Activated CD4-positive, alpha-beta memory T cell treated with anti-CD3 and anti-CD28 coated beads for 36 hours (primary cell): Measurements from ENCODE around the gene DOP1A. TPM values are rescaled to one million over a fixed set of nuclear protein-coding genes. Genes with fewer than 3 reads are reported as not detected.

Experiments
- CTCF ChIA-PET: fragments of 350-600 bp; sonication (Branson Sonifier 250); formaldehyde crosslinking; loops from one replicate; lab custom pipeline; 2021; ENCODE audit warnings: antibody characterized with exemption, inconsistent platforms; lab: Charles Lee
- POLR2A ChIA-PET: fragments of 350-600 bp; sonication (Branson Sonifier 250); formaldehyde crosslinking; loops from one replicate; lab custom pipeline; 2021; ENCODE audit warnings: antibody characterized with exemption; lab: Charles Lee
- DNase-seq: peaks from one replicate; pipeline ENCODE4 v3.0.0-alpha.2; 2020
- H3K27ac Mint-ChIP-seq: one replicate; pipeline ENCODE4 v1.8.0; 2021; ENCODE audit warnings: mixed read lengths
- H3K27me3 Mint-ChIP-seq: one replicate; pipeline ENCODE4 v1.8.0; 2021; ENCODE audit warnings: mixed read lengths
- H3K36me3 Mint-ChIP-seq: one replicate; pipeline ENCODE4 v1.8.0; 2021; ENCODE audit warnings: mixed read lengths
- H3K4me1 Mint-ChIP-seq: one replicate; pipeline ENCODE4 v1.8.0; 2021; ENCODE audit warnings: low read depth, mixed read lengths
- H3K4me3 Mint-ChIP-seq: one replicate; pipeline ENCODE4 v1.8.0; 2021; ENCODE audit warnings: mild to moderate bottlenecking, mixed read lengths
- H3K9me3 Mint-ChIP-seq: one replicate; pipeline ENCODE4 v1.8.0; 2021; ENCODE audit warnings: mixed read lengths
- intact Hi-C: fragments of 100-400 bp; cut with micrococcal nuclease; formaldehyde crosslinking; loops from one replicate; pipeline ENCODE4 v1.15.1; 2023
- total RNA-seq, 2 experiments: library from RNA; stranded (reverse); gene quantifications; one replicate each; pipeline ENCODE4 v1.2.3, GENCODE V29; 2021

DOP1A gene
- total RNA-seq, 2 experiments from 2014 or later: 5.9 to 8.8 TPM

GRCh38 chr6:83083476-83083875 lies 16.0 kb downstream of the DOP1A start:
- H3K4me1 Mint-ChIP-seq: peaks cover 24% of the 10 kb centered on the region
- intact Hi-C loops: no loop called here
- POLR2A ChIA-PET: no interaction called here

GRCh38 chr6:83086751-83087150 lies 19.3 kb downstream of the DOP1A start:
- Mint-ChIP-seq H3K4me3 (no peak overlapping the region), H3K9me3 (no peaks in the 10 kb centered on the region), H3K27ac (no peak overlapping the region), H3K4me1 (peaks cover 16% of the 10 kb centered on the region), H3K27me3 (no peaks in the 10 kb centered on the region), H3K36me3 (peaks cover 6% of the 10 kb centered on the region)
- CTCF ChIA-PET: no interaction called here
- DNase-seq: no peak
- intact Hi-C loops: no loop called here
- POLR2A ChIA-PET: no interaction called here

More at GRCh38 chr6:83083476-83083875, 16.0 kb downstream of the DOP1A start:
- no peak overlapping the region for H3K4me3 Mint-ChIP-seq
- H3K9me3 Mint-ChIP-seq: no peaks in the 10 kb centered on the region
- H3K36me3 Mint-ChIP-seq: peaks cover 7% of the 10 kb centered on the region
- no peak overlapping the region for H3K27ac Mint-ChIP-seq
- no peaks in the 10 kb centered on the region for H3K27me3 Mint-ChIP-seq
- DNase-seq: no peak
- CTCF ChIA-PET: no interaction called here

GRCh38 chr6:83092756-83093399 lies 25.4 kb downstream of the DOP1A start:
- Mint-ChIP-seq H3K27ac (no peak overlapping the region), H3K9me3 (peaks cover 2% of the 10 kb centered on the region), H3K4me3 (no peak overlapping the region), H3K27me3 (no peaks in the 10 kb centered on the region), H3K36me3 (peaks cover 9% of the 10 kb centered on the region), H3K4me1 (peaks cover 3% of the 10 kb centered on the region)
- CTCF ChIA-PET: interaction anchor here (0.5 to 1.5 kb wide), 2 partner anchors 13 to 27 kb away, joined by 3 to 4 read pairs; partner anchors contain the start of gene UBE3D
- POLR2A ChIA-PET: no interaction called here
- no peak for DNase-seq
- intact Hi-C loops: no loop called here

GRCh38 chr6:83096791-83097190 lies 29.3 kb downstream of the DOP1A start:
- Mint-ChIP-seq H3K9me3 (peaks cover 2% of the 10 kb centered on the region), H3K27me3 (no peaks in the 10 kb centered on the region), H3K4me1 (peaks cover 2% of the 10 kb centered on the region), H3K27ac (no peak overlapping the region), H3K4me3 (no peak overlapping the region), H3K36me3 (peaks cover 16% of the 10 kb centered on the region)
- POLR2A ChIA-PET: interaction anchor here (1.1 kb wide), 1 partner anchor 32 kb away, joined by 3 read pairs; no protein-coding TSS in a partner anchor
- intact Hi-C loops: no loop called here
- DNase-seq: no peak
- CTCF ChIA-PET: interaction anchor here (1.2 to 1.7 kb wide), 2 partner anchors 29 to 31 kb away, joined by 6 to 8 read pairs; partner anchors contain the start of genes DOP1A and UBE3D

- peaks cover 2% of the 10 kb centered on the region for H3K9me3 Mint-ChIP-seq
- H3K27me3 Mint-ChIP-seq: no peaks in the 10 kb centered on the region
- H3K36me3 Mint-ChIP-seq: peaks cover 20% of the 10 kb centered on the region
- ChIA-PET POLR2A (interaction anchor here (1.1 kb wide), 1 partner anchor 32 kb away, joined by 3 read pairs; no protein-coding TSS in a partner anchor), CTCF (interaction anchor here (0.7 to 1.7 kb wide), 3 partner anchors 30 to 418 kb away, joined by 3 to 8 read pairs (median 6); partner anchors contain the start of genes DOP1A and UBE3D)
- intact Hi-C loops: no loop called here
- H3K4me3 Mint-ChIP-seq: no peak overlapping the region
- H3K27ac Mint-ChIP-seq: no peak overlapping the region
- peaks cover 2% of the 10 kb centered on the region for H3K4me1 Mint-ChIP-seq
- no peak for DNase-seq
These were observed 29.7 kb downstream of the DOP1A start for GRCh38 chr6:83097204-83097603.

- Mint-ChIP-seq H3K4me1 (peaks cover 2% of the 10 kb centered on the region), H3K9me3 (peaks cover 2% of the 10 kb centered on the region), H3K27me3 (no peaks in the 10 kb centered on the region), H3K4me3 (no peak overlapping the region), H3K27ac (no peak overlapping the region), H3K36me3 (peaks cover 24% of the 10 kb centered on the region)
- POLR2A ChIA-PET: no interaction called here
- DNase-seq: no peak
- CTCF ChIA-PET: interaction anchor here (0.7 to 1.7 kb wide), 3 partner anchors 30 to 417 kb away, joined by 3 to 8 read pairs (median 6); partner anchors contain the start of genes DOP1A and UBE3D
- intact Hi-C loops: no loop called here
These were observed 30.2 kb downstream of the DOP1A start for GRCh38 chr6:83097675-83098074.

- DNase-seq: no peak
These were observed 31.1 kb downstream of the DOP1A start for GRCh38 chr6:83098589-83098988.

GRCh38 chr6:83108378-83108777 lies 40.9 kb downstream of the DOP1A start:
- no peak for DNase-seq
- ChIA-PET POLR2A (interaction anchor here (0.6 kb wide), 1 partner anchor 89 kb away, joined by 3 read pairs; no protein-coding TSS in a partner anchor), CTCF (no interaction called here)
- Mint-ChIP-seq H3K27ac (no peak overlapping the region), H3K27me3 (no peaks in the 10 kb centered on the region), H3K4me3 (no peak overlapping the region), H3K4me1 (no peaks in the 10 kb centered on the region), H3K9me3 (peaks cover 14% of the 10 kb centered on the region), H3K36me3 (peaks cover 21% of the 10 kb centered on the region)
- intact Hi-C loops: no loop called here

More at GRCh38 chr6:83098589-83098988, 31.1 kb downstream of the DOP1A start:
- POLR2A ChIA-PET: no interaction called here
- Mint-ChIP-seq H3K36me3 (peaks cover 28% of the 10 kb centered on the region), H3K4me3 (no peak overlapping the region), H3K9me3 (peaks cover 4% of the 10 kb centered on the region), H3K27me3 (no peaks in the 10 kb centered on the region), H3K27ac (no peak overlapping the region), H3K4me1 (peaks cover 2% of the 10 kb centered on the region)
- CTCF ChIA-PET: interaction anchor here (0.8 kb wide), 1 partner anchor 438 kb away, joined by 3 read pairs; no protein-coding TSS in a partner anchor
- intact Hi-C loops: no loop called here

GRCh38 chr6:83113258-83113657 lies 45.8 kb downstream of the DOP1A start:
- ChIA-PET POLR2A (no interaction called here), CTCF (no interaction called here)
- no peak overlapping the region for H3K4me3 Mint-ChIP-seq
- intact Hi-C loops: no loop called here
- H3K27me3 Mint-ChIP-seq: no peaks in the 10 kb centered on the region
- DNase-seq: no peak
- H3K9me3 Mint-ChIP-seq: no peaks in the 10 kb centered on the region
- H3K36me3 Mint-ChIP-seq: peaks cover 4% of the 10 kb centered on the region
- H3K27ac Mint-ChIP-seq: no peak overlapping the region
- no peaks in the 10 kb centered on the region for H3K4me1 Mint-ChIP-seq

- ChIA-PET CTCF (no interaction called here), POLR2A (no interaction called here)
- H3K4me1 Mint-ChIP-seq: no peaks in the 10 kb centered on the region
- no peaks in the 10 kb centered on the region for H3K27me3 Mint-ChIP-seq
- no peak overlapping the region for H3K27ac Mint-ChIP-seq
- H3K36me3 Mint-ChIP-seq: peaks cover 4% of the 10 kb centered on the region
- no peak for DNase-seq
- H3K4me3 Mint-ChIP-seq: no peak overlapping the region
- H3K9me3 Mint-ChIP-seq: no peaks in the 10 kb centered on the region
- intact Hi-C loops: no loop called here
These were observed 46.7 kb downstream of the DOP1A start for GRCh38 chr6:83114164-83114563.

- Mint-ChIP-seq H3K27me3 (no peaks in the 10 kb centered on the region), H3K4me1 (no peaks in the 10 kb centered on the region), H3K9me3 (no peaks in the 10 kb centered on the region), H3K36me3 (peaks cover 3% of the 10 kb centered on the region), H3K4me3 (no peak overlapping the region), H3K27ac (no peak overlapping the region)
- no peak for DNase-seq
- ChIA-PET POLR2A (no interaction called here), CTCF (interaction anchor here (1.1 to 1.4 kb wide), 2 partner anchors 16 to 51 kb away, joined by 3 to 5 read pairs; partner anchors contain the start of gene DOP1A)
- intact Hi-C loops: no loop called here
These were observed 50.3 kb downstream of the DOP1A start for GRCh38 chr6:83117802-83118201.

GRCh38 chr6:83119742-83120300 lies 52.4 kb downstream of the DOP1A start:
- CTCF ChIA-PET: interaction anchor here (2.4 kb wide), 1 partner anchor 53 kb away, joined by 11 read pairs; the partner anchor contains the start of genes DOP1A and UBE3D

More at GRCh38 chr6:83119742-83120300, 52.4 kb downstream of the DOP1A start:
- Mint-ChIP-seq H3K4me3 (no peak overlapping the region), H3K36me3 (peaks cover 11% of the 10 kb centered on the region), H3K27me3 (no peaks in the 10 kb centered on the region), H3K4me1 (no peaks in the 10 kb centered on the region), H3K27ac (no peak overlapping the region), H3K9me3 (no peaks in the 10 kb centered on the region)
- no peak for DNase-seq
- intact Hi-C loops: no loop called here
- POLR2A ChIA-PET: no interaction called here
